Eye (tissue), 1 donor: Measurements from ENCODE around the gene MERTK.
"Not testable (repeated sequence)": the region's sequence is repeated elsewhere in the genome, so short reads cannot be mapped to it uniquely, and the experiment has no call there.

Source experiments
- DNase-seq: peaks from one replicate; pipeline ENCODE4 v3.0.0-alpha.2; 2015

Gene MERTK

GRCh38 chr2:112048236-112048592, 149.8 kb downstream of the MERTK start:
- peak; percentile 1 for DNase-seq

- DNase-seq: peak; percentile 84
Measured at GRCh38 chr2:112048887-112049286, 150.5 kb downstream of the MERTK start.

GRCh38 chr2:112050316-112050715, 151.9 kb downstream of the MERTK start:
- DNase-seq: no peak

- DNase-seq: peak; percentile 98
Measured at GRCh38 chr2:112053917-112054846, 155.8 kb downstream of the MERTK start.

- peak; percentile 98 for DNase-seq
Measured at GRCh38 chr2:112054847-112055729, 156.7 kb downstream of the MERTK start, which contains the start of gene TMEM87B. TMEM87B (plus strand) TSS chr2:112055269; CDS start chr2:112055592, 323 bp downstream.

GRCh38 chr2:112055730-112056625, 157.6 kb downstream of the MERTK start:
- peak; percentile 81 for DNase-seq

GRCh38 chr2:112056626-112056987, 158.2 kb downstream of the MERTK start:
- DNase-seq: no peak

- no peak for DNase-seq
Measured at GRCh38 chr2:112059671-112060070, 161.3 kb downstream of the MERTK start.

- DNase-seq: no peak
Measured at GRCh38 chr2:112061299-112061698, 162.9 kb downstream of the MERTK start.

- DNase-seq: no peak
Measured at GRCh38 chr2:112061840-112062239, 163.4 kb downstream of the MERTK start.

GRCh38 chr2:112062894-112063293, 164.5 kb downstream of the MERTK start:
- DNase-seq: no peak

GRCh38 chr2:112065486-112065885, 167.1 kb downstream of the MERTK start:
- DNase-seq: no peak

GRCh38 chr2:112065966-112066365, 167.6 kb downstream of the MERTK start:
- no peak for DNase-seq

- DNase-seq: not testable (repeated sequence)
Measured at GRCh38 chr2:112069794-112070193, 171.4 kb downstream of the MERTK start.

GRCh38 chr2:112073875-112074274, 175.5 kb downstream of the MERTK start:
- DNase-seq: no peak

GRCh38 chr2:112074506-112074905, 176.1 kb downstream of the MERTK start:
- DNase-seq: no peak

- no peak for DNase-seq
Measured at GRCh38 chr2:112075490-112076260, 177.3 kb downstream of the MERTK start.

- peak; percentile 38 for DNase-seq
Measured at GRCh38 chr2:112077814-112078213, 179.4 kb downstream of the MERTK start.
